Activated naive CD8-positive, alpha-beta T cell treated with anti-CD3 and anti-CD28 coated beads, Interleukin-2, amount 50 U/mL, for 24 hours (primary cell): ENCODE measurements around the gene PTPN21.

Experiments
- ATAC-seq: fragments of 150-1000 bp; cut with Tn5 transposase; one replicate; pipeline ENCODE4 v1.10.0; 2021
- DNase-seq: peaks from one replicate; pipeline ENCODE4 v3.0.0; 2021
- H3K27ac Mint-ChIP-seq: one replicate; pipeline ENCODE4 v1.8.0; 2021; ENCODE audit warnings: mild to moderate bottlenecking, mixed read lengths
- H3K27me3 Mint-ChIP-seq: one replicate; pipeline ENCODE4 v1.8.0; 2021; ENCODE audit warnings: mixed read lengths
- H3K36me3 Mint-ChIP-seq: one replicate; pipeline ENCODE4 v1.8.0; 2021; ENCODE audit warnings: low read depth, mixed read lengths
- H3K4me1 Mint-ChIP-seq: one replicate; pipeline ENCODE4 v1.8.0; 2021; ENCODE audit warnings: mixed read lengths
- H3K4me3 Mint-ChIP-seq: one replicate; pipeline ENCODE4 v1.8.0; 2021; ENCODE audit warnings: mild to moderate bottlenecking, moderate library complexity, mixed read lengths
- H3K9me3 Mint-ChIP-seq: one replicate; pipeline ENCODE4 v1.8.0; 2021; ENCODE audit warnings: mixed read lengths

The PTPN21 gene

DNA sequence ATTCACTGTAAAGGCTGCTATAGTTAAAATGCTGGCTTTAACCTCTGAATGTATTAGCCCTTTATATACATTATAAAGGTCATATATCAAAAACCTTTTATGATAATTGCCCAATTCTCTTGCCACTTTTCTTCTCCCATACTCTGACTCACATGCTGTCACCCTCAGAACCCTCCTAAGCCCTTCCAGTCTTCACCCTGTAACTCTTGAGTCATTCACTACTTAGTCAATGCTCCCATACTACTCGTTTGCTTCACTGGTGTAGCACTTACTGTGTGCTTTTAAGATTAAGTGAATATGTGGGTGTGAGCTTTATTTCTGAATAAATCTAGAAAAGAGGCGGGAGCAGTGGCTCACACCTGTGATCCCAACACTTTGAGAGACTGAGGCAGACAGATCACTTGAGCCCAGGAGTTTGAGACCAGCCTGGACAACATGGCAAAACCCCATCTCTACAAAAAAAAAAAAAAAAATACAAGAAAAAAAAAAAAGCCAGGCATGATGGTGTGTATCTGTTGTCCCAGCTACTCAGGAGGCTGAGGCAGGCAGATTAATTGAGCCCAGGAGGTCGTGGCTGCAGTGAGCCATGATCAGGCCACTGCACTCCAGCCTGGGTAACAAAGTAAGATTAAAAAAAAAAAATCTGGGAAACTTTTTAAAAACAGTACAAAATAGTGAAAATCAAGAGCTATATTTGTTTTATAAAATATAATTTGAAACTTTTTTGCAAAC lies 131.7 kb downstream of the PTPN21 start:
- Mint-ChIP-seq H3K27ac (no peak overlapping the region), H3K36me3 (peaks cover 8% of the 10 kb centered on the region), H3K9me3 (peaks cover 6% of the 10 kb centered on the region), H3K27me3 (no peaks in the 10 kb centered on the region), H3K4me1 (peaks cover 3% of the 10 kb centered on the region), H3K4me3 (no peak overlapping the region)
- peak; percentile 100 for ATAC-seq
- DNase-seq: no peak

DNA sequence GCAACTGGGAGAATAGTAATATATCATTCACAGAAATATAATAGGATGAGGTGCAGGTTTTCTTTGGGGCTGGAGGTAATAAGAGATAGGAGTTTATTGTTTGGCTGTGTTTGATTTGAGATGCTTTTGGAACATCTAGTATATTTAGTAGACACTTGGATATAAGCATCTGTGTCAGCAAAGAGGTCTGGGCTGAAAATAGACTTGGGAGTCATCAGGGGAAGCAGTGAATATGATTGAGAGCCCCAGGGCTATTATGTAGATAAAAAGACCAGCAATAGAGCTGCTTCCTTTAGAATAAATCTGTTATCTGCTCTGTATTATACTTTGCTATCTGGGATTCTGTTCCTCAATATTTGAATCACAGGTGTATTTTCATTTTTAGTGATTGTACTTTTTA lies 132.8 kb downstream of the PTPN21 start:
- peaks cover 16% of the 10 kb centered on the region for H3K9me3 Mint-ChIP-seq
- DNase-seq (no peak), ATAC-seq (no peak)
- H3K27ac Mint-ChIP-seq: no peak overlapping the region
- no peak overlapping the region for H3K4me3 Mint-ChIP-seq
- H3K27me3 Mint-ChIP-seq: no peaks in the 10 kb centered on the region
- peaks cover 3% of the 10 kb centered on the region for H3K4me1 Mint-ChIP-seq
- peaks cover 18% of the 10 kb centered on the region for H3K36me3 Mint-ChIP-seq

- H3K27ac Mint-ChIP-seq: no peak overlapping the region
- DNase-seq (no peak), ATAC-seq (no peak)
- H3K9me3 Mint-ChIP-seq: peaks cover 17% of the 10 kb centered on the region
- no peak overlapping the region for H3K4me3 Mint-ChIP-seq
- no peaks in the 10 kb centered on the region for H3K27me3 Mint-ChIP-seq
- H3K36me3 Mint-ChIP-seq: peaks cover 23% of the 10 kb centered on the region
- H3K4me1 Mint-ChIP-seq: peaks cover 3% of the 10 kb centered on the region
Measured at GRCh38 chr14:88421286-88421685, 133.5 kb downstream of the PTPN21 start.

- peaks cover 31% of the 10 kb centered on the region for H3K36me3 Mint-ChIP-seq
- H3K4me3 Mint-ChIP-seq: no peak overlapping the region
- no peak overlapping the region for H3K27ac Mint-ChIP-seq
- no peaks in the 10 kb centered on the region for H3K27me3 Mint-ChIP-seq
- DNase-seq (no peak), ATAC-seq (no peak)
- peaks cover 3% of the 10 kb centered on the region for H3K4me1 Mint-ChIP-seq
- H3K9me3 Mint-ChIP-seq: peaks cover 26% of the 10 kb centered on the region
Measured at GRCh38 chr14:88420187-88420586, 134.6 kb downstream of the PTPN21 start.

DNA sequence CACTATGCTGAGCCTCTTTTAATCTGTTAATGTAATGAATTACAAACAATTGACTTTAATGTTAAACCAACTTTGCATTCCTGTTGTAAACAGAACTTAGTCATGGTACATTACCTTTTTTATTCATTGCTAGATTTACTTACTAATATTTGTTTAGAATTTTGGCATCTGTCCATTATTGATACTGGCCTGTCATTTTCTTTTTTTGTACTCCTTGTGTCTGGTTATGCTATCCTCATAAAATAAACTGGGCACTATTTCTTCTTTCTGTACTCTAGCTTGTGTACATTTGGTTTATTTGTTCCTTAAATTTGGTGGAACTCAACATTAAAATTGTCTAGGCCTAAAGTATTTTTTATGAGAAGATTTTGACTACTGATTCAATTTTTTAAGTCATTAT lies 137.2 kb downstream of the PTPN21 start:
- H3K4me1 Mint-ChIP-seq: no peaks in the 10 kb centered on the region
- H3K36me3 Mint-ChIP-seq: peaks cover 53% of the 10 kb centered on the region
- no peak for ATAC-seq
- H3K27ac Mint-ChIP-seq: no peak overlapping the region
- no peaks in the 10 kb centered on the region for H3K27me3 Mint-ChIP-seq
- H3K9me3 Mint-ChIP-seq: peaks cover 48% of the 10 kb centered on the region
- no peak overlapping the region for H3K4me3 Mint-ChIP-seq
- no peak for DNase-seq
